Endothelial cell of umbilical vein (primary cell): ENCODE results near the gene OTUD5. TPM values are rescaled to one million over a fixed set of nuclear protein-coding genes. Genes with fewer than 3 reads are reported as not detected.
A peak's percentile ranks its signal among the peaks of the same experiment; 100 is the strongest.

Source experiments
- BruUV-seq: library from RNA; stranded (reverse); fragments of 400-500 nt; replicated peaks from 2 replicates; lab custom pipeline; 2021; lab: Mats Ljungman, UMichigan
- CTCF ChIA-PET: fragments of 300-600, 350-600 bp; sonication (Branson Sonifier 250); formaldehyde crosslinking; loops from one replicate; lab custom pipeline; 2021; ENCODE audit warnings: antibody characterized with exemption, inconsistent platforms; lab: Charles Lee
- POLR2A ChIA-PET: fragments of 300-600, 350-600 bp; sonication (Branson Sonifier 250); formaldehyde crosslinking; loops from one replicate; lab custom pipeline; 2021; ENCODE audit warnings: antibody characterized with exemption, inconsistent platforms; lab: Charles Lee
- DNase-seq: peaks from one replicate; pipeline ENCODE4 v3.0.0-alpha.2; 2011; ENCODE audit warnings: low read depth, low spot score
- FAIRE-seq: peaks from 2 replicates; lab custom pipeline; 2011; peaks lifted over from hg19 to GRCh38; lab: Jason Lieb, UNC
- H2AFZ ChIP-seq: 2 replicates; pipeline ENCODE4 v1.6.0; 2012; ENCODE audit warnings: low read depth, low read length, control low read depth, inconsistent platforms
- H3K27ac ChIP-seq: 2 replicates; pipeline ENCODE4 v1.5.1; 2011; ENCODE audit warnings: low read depth, mild to moderate bottlenecking, control low read depth, low read length, moderate library complexity; ENCODE audit not compliant: insufficient read depth
- H3K27me3 ChIP-seq, 2 experiments: 2 replicates each; pipeline versions ENCODE4 v1.6.0 to v1.6.1; 2011; ENCODE audit warnings: low read length in 2 of 2, mixed read lengths in 1 of 2; ENCODE audit not compliant: control insufficient read depth in 2 of 2, insufficient read depth in 2 of 2
- H3K36me3 ChIP-seq, 2 experiments: 2 replicates in 1 of 2; 3 replicates in 1 of 2; pipeline ENCODE4 v1.5.1; 2011; ENCODE audit warnings: low read length in 2 of 2, mild to moderate bottlenecking in 1 of 2, moderate library complexity in 1 of 2; ENCODE audit not compliant: control insufficient read depth in 2 of 2, insufficient read depth in 2 of 2; ENCODE audit errors: extremely low read depth in 1 of 2
- H3K4me1 ChIP-seq: 3 replicates; pipeline ENCODE4 v1.5.1; 2011; ENCODE audit warnings: mild to moderate bottlenecking, low read length; ENCODE audit not compliant: control insufficient read depth, insufficient read depth; ENCODE audit errors: extremely low read depth
- H3K4me2 ChIP-seq: 2 replicates; pipeline ENCODE4 v1.6.1; 2011; ENCODE audit warnings: low read length, control low read depth, mixed read lengths; ENCODE audit not compliant: insufficient read depth
- H3K4me3 ChIP-seq, 3 experiments: fragments of 200-600 bp in 1 of 3; sonication (generic), shearing (Covaris generic) in 1 of 3; replicated peaks in 1 of 3; 2 replicates each; pipeline ENCODE4 v1.5.1; 2011 to 2016; ENCODE audit warnings: control low read depth in 3 of 3, low read length in 3 of 3, mild to moderate bottlenecking in 2 of 3, inconsistent platforms in 1 of 3, low read depth in 1 of 3, moderate library complexity in 1 of 3; ENCODE audit not compliant: insufficient read depth in 1 of 3
- H3K79me2 ChIP-seq: 2 replicates; pipeline ENCODE4 v1.6.0; 2012; ENCODE audit warnings: low read length, inconsistent platforms; ENCODE audit not compliant: control insufficient read depth, insufficient read depth
- H3K9ac ChIP-seq: replicated peaks from 2 replicates; pipeline ENCODE3; 2011; ENCODE audit warnings: low read length, control low read depth; ENCODE audit not compliant: insufficient read depth; ENCODE audit errors: extremely low read depth
- H3K9me1 ChIP-seq: replicated peaks from 3 replicates; pipeline ENCODE4 v1.6.0; 2011; ENCODE audit warnings: mild to moderate bottlenecking, low read length; ENCODE audit not compliant: control insufficient read depth, insufficient read depth; ENCODE audit errors: extremely low read depth
- H3K9me3 ChIP-seq: replicated peaks from 2 replicates; pipeline ENCODE4 v1.5.1; 2012; ENCODE audit warnings: low read length, inconsistent platforms; ENCODE audit not compliant: control insufficient read depth, insufficient read depth
- H4K20me1 ChIP-seq: replicated peaks from 2 replicates; pipeline ENCODE3; 2011; ENCODE audit warnings: mild to moderate bottlenecking, low read length; ENCODE audit not compliant: control insufficient read depth, insufficient read depth; ENCODE audit errors: extremely low read depth
- CTCF ChIP-seq, 2 donors: IDR thresholded peaks; 1 replicate in 1 of 2; 2 replicates in 1 of 2; pipeline ENCODE4 v1.5.1; 2011; ENCODE audit warnings: low read length in 2 of 2, mild to moderate bottlenecking in 2 of 2, moderate library complexity in 2 of 2, control low read depth in 1 of 2, inconsistent platforms in 1 of 2, low read depth in 1 of 2; ENCODE audit not compliant: insufficient read depth in 1 of 2; ENCODE audit errors: extremely low read depth in 1 of 2
- EZH2 ChIP-seq: IDR thresholded peaks from 2 replicates; pipeline ENCODE4 v1.6.1; 2012; ENCODE audit warnings: borderline replicate concordance, low read depth, mild to moderate bottlenecking, moderate library complexity, low read length, inconsistent platforms; ENCODE audit not compliant: severe bottlenecking
- FOS ChIP-seq: IDR thresholded peaks from 2 replicates; pipeline ENCODE4 v1.6.1; 2011; ENCODE audit warnings: mild to moderate bottlenecking, low read length, moderate library complexity, borderline replicate concordance; ENCODE audit not compliant: insufficient read depth
- GATA2 ChIP-seq: IDR thresholded peaks from 2 replicates; pipeline ENCODE4 v1.7.0; 2011; ENCODE audit warnings: low read depth, mild to moderate bottlenecking, moderate library complexity, mixed read lengths, low read length; ENCODE audit not compliant: insufficient read length, insufficient read depth
- JUN ChIP-seq: IDR thresholded peaks from 2 replicates; pipeline ENCODE4 v1.6.1; 2011; ENCODE audit warnings: borderline replicate concordance, low read depth; ENCODE audit not compliant: insufficient read length, insufficient read depth
- MYC ChIP-seq: IDR thresholded peaks from one replicate; pipeline ENCODE4 v1.6.1; 2011; ENCODE audit warnings: mild to moderate bottlenecking, low read depth, low read length
- POLR2A ChIP-seq: IDR thresholded peaks from 2 replicates; pipeline ENCODE4 v1.6.1; 2012; ENCODE audit warnings: low read depth, mild to moderate bottlenecking, control low read depth, low read length
- POLR2AphosphoS5 ChIP-seq: IDR thresholded peaks from 2 replicates; pipeline ENCODE4 v1.6.1; 2012; ENCODE audit warnings: low read depth, mild to moderate bottlenecking, control low read depth, low read length, moderate library complexity; ENCODE audit not compliant: insufficient read depth
- dilution Hi-C: fragments of 300-500 bp; cut with MboI; formaldehyde crosslinking; loops from one replicate; pipeline ENCODE4 v1.15.0; 2019; ENCODE audit warnings: low sequenced_read_pairs; ENCODE audit not compliant: extremely low pct_ligation_motif_present
- intact Hi-C: fragments of 100-400 bp; cut with micrococcal nuclease; formaldehyde crosslinking; loops from one replicate; pipeline ENCODE4 v1.10.0; 2022
- polyA plus RNA-seq, 4 experiments: library from polyadenylated mRNA; depleted of rRNA in 3 of 4; stranded (reverse) in 3 of 4; unstranded in 1 of 4; fragments of >200 nt; gene quantifications; 2 replicates each; pipeline versions ENCODE4 v1.2.1 to v1.2.3, GENCODE V29; 2011 to 2012; ENCODE audit warnings: missing spikeins in 1 of 4
- total RNA-seq: library from RNA; stranded (reverse); gene quantifications from 2 replicates; pipeline ENCODE4 v1.2.3, GENCODE V29; 2021
- TF ChIP-seq, protein P1 (sequence below): IDR thresholded peaks from 2 replicates; pipeline ENCODE4 v1.6.1; 2011; ENCODE audit not compliant: insufficient read depth, insufficient read length

The OTUD5 gene
- total and polyA plus RNA-seq, 2 donors (not counting 3 experiments of a cell fraction or from before 2014, with no cell fraction given): 44.3 to 44.6 TPM

- Histone ChIP-seq H3K4me3 (no peak overlapping the region), H3K36me3 (peaks cover 2 to 21% of the 10 kb centered on the region in 2 experiments), H3K9me3 (no peaks in the 10 kb centered on the region), H3K27me3 (no peaks in the 10 kb centered on the region), H3K4me1 (peaks cover 3% of the 10 kb centered on the region), H3K9me1 (no peaks in the 10 kb centered on the region), H3K79me2 (no peaks in the 10 kb centered on the region), H3K27ac (peak overlapping the region; percentile 34), H2AFZ (no peak overlapping the region), H3K9ac (no peak overlapping the region), H4K20me1 (no peaks in the 10 kb centered on the region), H3K4me2 (no peak overlapping the region)
- intact Hi-C loops (no loop called here), dilution Hi-C loops (no loop called here)
- no TSS peak for BruUV-seq
- ChIA-PET CTCF (interaction anchor here (0.8 to 1.5 kb wide), 3 partner anchors 9 to 23 kb away, joined by 3 to 4 read pairs (median 3); partner anchors contain the start of gene KCND1), POLR2A (no interaction called here)
- peak; percentile 65 for DNase-seq
- TF ChIP-seq MYC: no peak
- no peak for TF ChIP-seq POLR2A
- no peak for TF ChIP-seq FOS
- TF ChIP-seq, protein P1, sequence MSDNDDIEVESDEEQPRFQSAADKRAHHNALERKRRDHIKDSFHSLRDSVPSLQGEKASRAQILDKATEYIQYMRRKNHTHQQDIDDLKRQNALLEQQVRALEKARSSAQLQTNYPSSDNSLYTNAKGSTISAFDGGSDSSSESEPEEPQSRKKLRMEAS: no peak
- no peak for TF ChIP-seq POLR2AphosphoS5
- TF ChIP-seq EZH2: no peak
- TF ChIP-seq JUN: no peak
- TF ChIP-seq CTCF (IDR thresholded peaks at IDR 0.05; ENCODE audit: extremely low read depth in 1 of 2, insufficient read depth in 1 of 2, low read depth in 1 of 2, low read length in 2 of 2): no peak
- no peak for TF ChIP-seq GATA2
- peak; percentile 81 for FAIRE-seq
Measured at GRCh38 chrX:48989483-48989882, 32.1 kb upstream of the OTUD5 start.
